Hippocampal formation (tissue), 2 donors: ENCODE measurements around the gene SUPV3L1.
"Not testable (repeated sequence)": the region's sequence is repeated elsewhere in the genome, so short reads cannot be mapped to it uniquely, and the experiment has no call there.

Experiments
- DNase-seq, 2 donors: peaks; one replicate each; lab custom pipeline; 2025; lab: John Stamatoyannopoulos, UW

The SUPV3L1 gene

DNA sequence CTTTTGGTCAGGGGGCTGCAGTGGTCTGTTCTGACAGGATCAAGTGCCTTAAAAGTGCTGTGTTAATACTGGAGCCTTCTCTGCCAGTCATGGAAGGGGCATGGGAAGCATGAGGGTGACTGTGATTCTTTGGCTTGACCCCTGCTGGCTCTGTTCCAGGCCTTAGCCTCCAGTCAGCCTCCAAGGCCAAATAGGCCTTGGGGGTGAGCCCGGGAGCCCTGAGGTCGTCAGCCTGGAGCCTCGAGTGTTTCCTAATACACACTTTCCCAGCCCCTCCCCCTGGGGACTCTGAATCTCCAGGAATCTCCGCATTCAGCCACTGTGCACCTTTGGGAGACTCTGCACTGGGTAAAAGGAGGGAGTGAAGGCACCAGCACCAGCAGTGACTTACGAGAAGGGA lies 50.1 kb downstream of the SUPV3L1 start:
- no peak for DNase-seq

DNA sequence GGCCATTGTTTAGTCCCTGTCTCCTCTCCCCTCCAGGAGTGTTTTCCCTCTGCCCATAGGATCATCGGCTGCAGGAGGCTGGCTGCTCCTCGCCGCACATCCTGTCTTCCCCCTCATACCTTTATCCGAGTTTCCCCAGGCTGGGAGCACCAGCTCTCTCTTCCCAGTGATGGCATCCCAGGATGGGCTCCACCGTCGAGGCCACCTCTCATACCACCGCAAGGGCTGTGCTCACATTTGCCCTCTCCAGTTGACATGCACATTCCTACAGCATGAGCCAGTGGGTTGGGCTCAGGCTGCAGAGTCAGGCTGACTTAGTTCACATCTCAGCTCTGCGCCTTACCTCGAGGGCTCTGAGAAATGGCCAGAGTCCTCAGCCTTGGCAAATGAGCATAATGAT lies 52.2 kb downstream of the SUPV3L1 start:
- no peak for DNase-seq

DNA sequence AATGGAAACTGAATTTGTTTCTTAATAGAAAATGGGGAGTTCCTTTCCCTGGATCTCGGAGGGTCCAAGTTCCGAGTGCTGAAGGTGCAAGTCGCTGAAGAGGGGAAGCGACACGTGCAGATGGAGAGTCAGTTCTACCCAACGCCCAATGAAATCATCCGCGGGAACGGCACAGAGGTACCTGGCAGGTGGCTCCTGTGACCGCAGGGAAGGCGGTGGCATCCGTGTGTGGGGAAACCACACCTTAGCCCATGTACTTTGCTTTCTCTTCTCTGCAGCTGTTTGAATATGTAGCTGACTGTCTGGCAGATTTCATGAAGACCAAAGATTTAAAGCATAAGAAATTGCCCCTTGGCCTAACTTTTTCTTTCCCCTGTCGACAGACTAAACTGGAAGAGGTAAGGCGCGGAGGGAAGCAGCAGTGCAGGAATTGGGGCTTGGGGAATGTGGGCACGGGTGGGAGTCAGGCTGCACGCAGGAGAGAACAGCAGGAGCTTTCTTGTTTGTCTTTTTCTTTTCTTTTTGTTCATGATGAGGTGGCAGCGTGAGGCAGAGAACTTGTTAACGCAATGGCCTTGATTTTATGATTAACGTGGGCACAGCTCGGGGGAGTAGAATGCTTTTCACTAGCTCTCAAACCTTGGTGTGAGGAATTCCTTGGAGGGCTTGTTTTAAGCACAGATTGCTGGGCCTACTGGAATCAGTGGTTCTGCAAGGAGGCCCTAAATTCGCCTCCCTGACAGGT lies 52.9 kb downstream of the SUPV3L1 start:
- no peak for DNase-seq

DNA sequence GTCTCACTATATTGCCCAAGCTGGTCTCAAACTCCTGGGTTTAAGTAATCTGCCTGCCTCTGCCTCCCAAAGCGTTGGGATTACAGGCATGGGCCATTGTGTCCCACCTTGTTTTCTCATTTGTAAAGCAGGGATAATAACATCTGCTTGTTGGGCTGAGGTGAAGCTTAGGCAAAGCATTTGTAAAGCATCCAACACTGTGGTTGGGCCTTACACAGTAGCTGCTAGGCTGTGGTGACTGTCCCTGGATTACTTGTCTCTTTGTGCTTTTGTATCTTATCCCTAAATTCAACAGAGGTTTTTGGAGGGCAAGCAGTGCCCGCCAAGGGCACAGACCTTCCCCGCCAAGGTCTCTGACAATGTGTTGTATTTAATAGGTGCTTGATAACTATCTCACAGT lies 54.4 kb downstream of the SUPV3L1 start:
- no peak for DNase-seq

DNA sequence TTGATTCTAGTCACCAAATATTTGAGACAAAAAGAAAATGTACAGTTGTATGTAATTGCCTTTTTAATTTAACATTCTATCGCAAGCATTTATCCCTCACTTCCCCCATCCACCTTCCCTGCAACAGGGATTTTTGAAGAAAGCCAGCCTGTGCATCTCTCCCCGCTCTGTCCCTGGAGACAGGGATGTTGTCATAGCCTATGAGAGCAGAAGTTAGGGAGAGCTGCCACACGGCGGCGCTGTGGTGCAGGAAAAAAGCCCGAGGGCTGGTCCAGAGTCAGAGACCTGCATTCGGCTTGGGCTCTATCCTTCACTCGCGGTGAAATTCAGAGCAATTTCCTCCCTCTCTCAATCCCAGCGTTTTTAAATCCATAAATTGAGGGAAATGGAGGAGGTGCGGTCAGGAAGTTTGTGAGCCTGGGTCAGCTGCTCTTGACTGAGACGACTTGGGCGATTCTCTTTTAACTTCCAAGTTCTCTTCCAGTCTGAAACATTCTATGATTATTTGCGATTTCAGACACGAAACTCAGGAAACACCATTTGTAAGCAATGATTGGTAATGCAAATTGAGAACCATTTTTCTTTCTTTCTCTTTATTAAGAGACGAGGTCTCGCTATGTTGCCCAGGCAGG lies 57.6 kb downstream of the SUPV3L1 start:
- DNase-seq, result peak; percentile 58 to 68

DNA sequence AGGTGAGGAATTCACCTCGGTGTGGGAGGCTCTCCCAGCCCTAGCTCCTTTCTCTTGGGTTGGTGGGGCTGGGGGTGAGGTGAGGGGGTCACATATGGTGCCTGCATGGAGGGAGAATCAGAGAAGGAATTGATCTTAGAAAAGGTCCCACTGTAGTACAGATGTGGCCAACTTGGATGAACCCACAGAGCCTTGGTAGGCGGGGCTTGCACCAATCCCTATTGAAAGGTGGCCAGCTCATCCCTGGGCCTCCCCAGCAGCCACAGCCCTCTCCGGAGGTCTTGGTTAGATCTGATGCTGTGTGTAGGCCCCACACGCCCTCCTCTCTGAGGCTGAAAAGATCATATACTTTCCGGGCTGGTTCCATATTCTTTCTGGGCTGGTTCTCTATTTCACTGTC lies 59.1 kb downstream of the SUPV3L1 start:
- DNase-seq, result no peak

DNA sequence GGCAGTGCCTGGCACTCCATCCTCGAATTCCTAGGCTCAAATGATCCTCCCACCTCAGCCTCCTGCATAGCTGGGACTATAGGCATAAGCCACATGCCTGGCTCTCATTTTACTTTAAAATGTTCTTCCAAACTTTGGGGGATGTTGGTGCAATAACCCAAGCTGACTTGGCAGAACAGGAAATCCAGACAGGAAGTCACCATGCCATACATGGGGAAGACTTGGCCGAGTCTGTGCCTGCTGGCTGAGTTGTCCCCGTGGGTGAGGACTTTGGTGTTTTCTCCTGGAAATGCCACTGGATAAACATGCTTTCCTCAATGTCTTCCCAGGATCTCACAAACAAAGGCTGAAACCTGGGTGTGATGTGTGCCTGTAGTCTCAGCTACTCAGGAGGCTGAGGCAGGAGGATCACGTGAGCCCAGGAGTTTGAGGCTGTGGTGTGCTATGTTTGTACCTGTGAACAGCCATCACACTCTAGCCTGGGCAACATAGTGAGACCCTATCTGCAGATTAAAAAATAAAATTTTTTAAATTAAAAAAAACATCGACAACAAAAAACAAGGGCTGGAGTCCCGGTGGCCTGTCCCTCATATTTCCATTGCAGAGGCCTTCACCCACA lies 59.9 kb downstream of the SUPV3L1 start:
- DNase-seq, result no peak

DNA sequence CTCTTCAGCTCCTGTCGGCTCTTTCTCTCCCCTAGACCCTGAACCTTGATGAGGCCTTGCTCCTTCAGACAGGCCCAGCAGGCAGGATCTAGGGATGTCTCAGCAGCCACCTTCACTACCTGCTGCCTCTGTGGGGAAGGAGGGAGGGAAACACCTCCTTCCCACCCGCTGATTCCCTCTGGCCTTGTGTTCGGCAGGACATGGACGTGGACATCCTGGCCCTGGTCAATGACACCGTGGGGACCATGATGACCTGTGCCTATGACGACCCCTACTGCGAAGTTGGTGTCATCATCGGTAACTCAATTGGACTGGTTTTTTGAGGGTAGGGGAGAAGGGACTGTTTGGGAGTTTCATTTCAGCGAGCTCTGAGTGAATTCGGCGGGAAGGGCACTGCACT lies 60.4 kb downstream of the SUPV3L1 start:
- DNase-seq, result no peak

DNA sequence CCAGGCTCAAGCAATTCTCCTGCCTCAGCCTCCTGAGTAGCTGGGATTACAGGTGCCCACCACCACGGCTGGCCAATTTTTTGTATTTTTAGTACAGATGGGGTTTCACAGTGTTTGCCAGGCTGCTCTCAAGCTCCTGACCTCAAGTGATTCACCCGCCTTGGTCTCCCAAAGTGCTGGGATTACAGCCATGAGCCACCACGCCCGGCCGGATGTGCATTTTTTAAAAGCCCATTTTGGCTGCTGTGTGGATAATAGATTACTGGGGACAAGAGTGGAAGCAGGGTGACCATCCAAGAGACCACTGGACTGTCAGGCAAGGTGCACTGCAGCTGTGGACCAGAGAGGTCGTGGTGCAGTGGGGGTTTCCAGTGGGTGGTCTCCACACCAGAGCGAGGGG lies 61.5 kb downstream of the SUPV3L1 start:
- DNase-seq, result no peak

DNA sequence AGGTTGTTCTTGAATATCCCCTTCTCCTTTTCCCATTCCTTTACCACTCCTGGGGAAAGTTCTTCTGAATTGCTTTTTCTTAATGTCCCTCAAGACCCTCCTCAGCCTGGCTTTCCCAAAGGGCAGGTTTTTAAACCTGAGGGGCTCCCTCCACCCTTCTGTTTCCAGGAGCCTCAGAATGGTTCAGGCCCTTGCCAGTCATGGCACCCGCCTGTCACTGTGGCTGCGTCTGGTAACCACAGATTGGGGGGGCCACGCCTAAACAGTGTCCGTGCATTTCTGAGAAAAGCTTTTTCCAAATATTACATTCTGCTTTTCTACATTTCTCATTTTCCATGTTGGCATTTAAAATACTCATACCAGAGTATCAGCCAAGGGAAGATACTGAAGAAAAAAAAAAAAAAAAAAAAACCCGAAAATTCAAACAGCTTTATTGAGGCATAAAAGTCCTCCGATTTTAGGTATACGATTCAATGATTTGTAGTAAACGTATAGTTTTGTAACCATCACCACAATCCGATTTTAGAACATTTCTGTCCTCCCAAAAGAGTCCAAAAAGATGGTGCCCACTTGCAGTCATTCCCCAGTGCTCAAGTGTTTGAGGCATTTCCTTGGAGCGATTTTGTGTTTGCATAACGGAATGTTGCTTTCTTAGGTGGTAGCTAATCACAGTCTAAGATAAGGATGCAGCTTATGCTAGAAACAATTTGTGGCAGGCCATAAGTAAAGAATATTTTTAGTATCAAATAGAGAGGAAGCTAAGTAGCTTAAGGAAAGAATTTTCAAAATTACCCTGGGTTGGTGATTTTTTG lies 62.2 kb downstream of the SUPV3L1 start:
- DNase-seq, result no peak

DNA sequence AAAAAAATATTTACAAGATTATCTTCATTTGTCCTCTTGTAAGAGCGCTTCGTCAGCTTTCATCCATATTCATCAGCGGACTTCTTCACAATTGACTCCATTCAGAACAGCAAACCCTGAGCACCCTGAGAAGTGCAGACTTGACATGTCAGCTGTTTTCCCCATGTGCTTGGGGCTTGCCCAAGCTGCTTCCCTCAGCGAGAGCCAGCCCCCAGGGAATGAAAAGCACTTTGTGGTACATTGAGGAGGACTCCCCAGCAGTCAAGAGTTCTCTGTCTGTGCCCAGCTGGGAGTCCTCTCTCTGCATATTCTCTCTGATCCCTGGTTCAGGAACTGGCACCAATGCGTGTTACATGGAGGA lies 62.8 kb downstream of the SUPV3L1 start:
- peak; percentile 81 to 91 for DNase-seq

DNA sequence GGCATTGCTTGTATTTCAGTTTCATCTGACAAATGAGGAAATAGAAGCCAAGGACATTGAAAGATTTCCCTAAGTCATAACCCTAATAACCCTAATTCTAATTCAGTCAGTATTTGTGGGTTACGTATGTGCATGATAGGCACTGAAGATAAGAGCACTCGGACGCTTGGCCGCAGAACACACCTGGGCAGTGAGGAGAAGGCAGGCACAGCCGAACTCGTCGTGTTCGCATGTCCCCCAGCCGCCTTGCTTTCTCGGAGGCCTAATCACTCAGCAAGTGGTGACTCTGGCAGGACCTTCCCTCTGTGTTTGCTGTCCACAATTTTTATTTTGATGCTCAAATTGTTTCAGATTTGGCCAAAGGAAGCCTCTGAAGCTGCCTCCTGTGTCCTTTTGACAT lies 63.8 kb downstream of the SUPV3L1 start:
- DNase-seq, result no peak

DNA sequence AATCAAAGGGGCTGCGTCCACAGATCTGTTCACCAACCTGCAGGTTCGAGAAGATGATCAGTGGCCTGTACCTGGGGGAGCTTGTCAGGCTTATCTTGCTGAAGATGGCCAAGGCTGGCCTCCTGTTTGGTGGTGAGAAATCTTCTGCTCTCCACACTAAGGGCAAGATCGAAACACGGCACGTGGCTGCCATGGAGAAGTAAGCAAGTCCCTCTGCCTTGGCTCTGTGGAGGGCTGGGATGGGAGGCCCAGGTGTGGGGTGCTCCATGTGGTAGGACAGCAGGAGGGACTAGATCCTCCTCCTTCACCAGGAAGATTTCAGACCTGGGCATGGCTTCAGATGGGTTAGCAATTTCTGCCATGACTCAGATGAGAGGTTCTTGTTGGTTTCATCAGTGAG lies 66.0 kb downstream of the SUPV3L1 start:
- DNase-seq, result no peak

DNA sequence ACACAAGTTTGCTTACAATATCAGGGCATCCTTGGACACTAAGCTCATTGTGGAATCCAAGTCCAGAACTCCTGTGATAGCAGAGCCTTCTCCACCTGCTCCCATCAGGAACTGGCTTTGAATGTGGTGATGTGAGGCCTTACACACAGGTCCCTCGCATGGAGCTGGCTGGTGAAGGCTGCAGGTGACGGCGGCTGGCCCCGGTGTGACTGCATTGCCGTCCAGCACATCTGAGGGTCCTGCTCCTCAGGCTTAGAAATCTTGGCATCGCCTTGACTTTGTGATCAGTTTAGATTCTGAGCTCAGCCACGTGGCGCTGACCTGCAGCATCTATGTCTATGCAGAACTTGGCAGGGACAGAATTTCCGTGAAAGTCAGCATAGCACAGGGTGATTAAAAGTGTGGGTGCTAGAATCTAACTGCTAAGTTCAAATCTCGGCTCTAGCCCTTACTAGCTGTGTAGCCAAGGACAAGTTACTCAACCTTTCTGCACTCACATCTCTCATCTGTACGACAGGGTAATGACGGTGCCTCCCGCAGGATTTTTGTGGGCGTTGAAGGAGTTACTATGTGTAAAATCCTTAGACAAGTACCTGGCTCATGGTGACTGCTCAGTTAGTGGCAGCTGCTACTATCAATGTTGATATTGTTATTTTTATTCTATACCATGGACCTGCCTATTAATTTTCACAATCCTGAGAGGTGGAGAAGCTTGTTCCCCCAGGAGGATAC lies 66.7 kb downstream of the SUPV3L1 start:
- no peak for DNase-seq

DNA sequence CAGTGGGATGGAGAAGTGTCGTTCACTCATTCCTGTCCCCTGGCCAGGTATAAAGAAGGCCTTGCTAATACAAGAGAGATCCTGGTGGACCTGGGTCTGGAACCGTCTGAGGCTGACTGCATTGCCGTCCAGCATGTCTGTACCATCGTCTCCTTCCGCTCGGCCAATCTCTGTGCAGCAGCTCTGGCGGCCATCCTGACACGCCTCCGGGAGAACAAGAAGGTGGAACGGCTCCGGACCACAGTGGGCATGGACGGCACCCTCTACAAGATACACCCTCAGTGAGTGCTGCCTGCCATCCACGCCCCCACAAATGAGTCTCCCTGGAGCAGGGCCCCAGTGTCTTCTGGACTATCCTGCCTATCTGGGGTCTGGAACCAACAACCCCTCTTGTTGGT lies 67.3 kb downstream of the SUPV3L1 start:
- no peak for DNase-seq

DNA sequence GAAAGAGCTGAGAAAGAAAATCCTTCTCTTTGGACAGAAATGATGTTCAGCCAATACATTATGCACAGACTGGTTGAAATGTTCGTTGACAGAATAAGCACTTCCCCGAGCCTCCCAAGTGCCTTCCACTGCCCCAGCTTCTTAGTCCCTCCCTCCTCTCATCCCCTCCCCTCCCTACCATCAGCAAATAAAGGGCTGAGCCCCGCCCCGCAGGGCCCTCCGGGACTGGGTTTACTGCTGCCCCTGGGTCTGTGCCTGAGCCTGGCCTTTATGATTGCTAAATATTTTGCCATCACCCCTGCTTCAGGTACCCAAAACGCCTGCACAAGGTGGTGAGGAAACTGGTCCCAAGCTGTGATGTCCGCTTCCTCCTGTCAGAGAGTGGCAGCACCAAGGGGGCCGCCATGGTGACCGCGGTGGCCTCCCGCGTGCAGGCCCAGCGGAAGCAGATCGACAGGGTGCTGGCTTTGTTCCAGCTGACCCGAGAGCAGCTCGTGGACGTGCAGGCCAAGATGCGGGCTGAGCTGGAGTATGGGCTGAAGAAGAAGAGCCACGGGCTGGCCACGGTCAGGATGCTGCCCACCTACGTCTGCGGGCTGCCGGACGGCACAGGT lies 68.2 kb downstream of the SUPV3L1 start:
- no peak for DNase-seq

DNA sequence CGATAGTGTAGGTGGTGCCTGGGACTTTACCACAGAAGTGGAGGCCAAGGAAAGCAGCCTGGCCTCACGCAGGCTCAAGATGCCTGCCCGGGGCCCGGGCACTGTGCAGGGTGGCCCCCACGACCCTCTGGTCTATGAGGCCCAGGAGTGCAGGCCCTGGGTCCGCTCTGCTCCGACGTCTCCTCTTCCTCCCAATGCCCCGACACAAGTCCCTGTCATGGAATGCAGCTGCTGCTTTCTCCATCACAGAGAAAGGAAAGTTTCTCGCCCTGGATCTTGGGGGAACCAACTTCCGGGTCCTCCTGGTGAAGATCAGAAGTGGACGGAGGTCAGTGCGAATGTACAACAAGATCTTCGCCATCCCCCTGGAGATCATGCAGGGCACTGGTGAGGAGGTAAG lies 70.0 kb downstream of the SUPV3L1 start:
- no peak for DNase-seq

DNA sequence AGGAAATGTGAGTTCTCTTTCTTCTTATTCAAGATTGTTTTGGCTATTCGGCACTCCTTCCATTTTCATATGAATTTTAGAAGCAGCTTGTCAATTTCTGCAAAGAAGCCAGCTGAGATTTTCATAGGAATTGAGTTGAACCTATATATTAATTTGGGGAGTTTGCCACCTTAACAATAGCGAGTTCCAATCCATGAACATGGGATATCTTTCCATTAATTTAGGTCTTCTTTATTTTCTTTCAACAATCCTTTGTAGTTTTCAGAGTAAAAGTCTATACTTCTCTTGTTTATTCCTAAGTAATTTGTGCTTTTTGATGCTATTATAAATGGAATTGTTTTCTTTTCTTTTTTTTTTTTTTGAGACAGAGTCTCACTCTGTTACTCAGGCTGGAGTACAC lies 71.4 kb downstream of the SUPV3L1 start:
- not testable (repeated sequence) for DNase-seq

DNA sequence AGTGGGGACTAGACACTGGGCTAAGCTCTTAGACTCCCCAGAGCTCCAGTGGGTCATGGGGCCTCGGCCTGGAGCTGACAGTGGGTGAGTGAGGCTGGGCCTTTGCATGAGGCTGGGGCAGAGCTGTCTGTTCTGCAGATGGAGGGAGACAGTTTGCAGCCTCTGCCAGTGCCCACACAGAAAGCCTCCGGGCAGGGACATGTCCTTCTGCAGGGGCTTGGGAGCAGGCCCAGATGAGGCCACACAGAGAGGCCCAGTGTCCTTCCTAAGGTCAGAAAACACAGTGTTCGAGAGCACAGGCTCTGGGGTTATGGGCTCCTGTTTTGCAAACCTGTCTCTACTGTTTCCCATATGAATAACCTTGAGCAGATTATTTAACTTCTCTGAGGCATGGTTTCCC lies 73.1 kb downstream of the SUPV3L1 start:
- DNase-seq, result no peak

DNA sequence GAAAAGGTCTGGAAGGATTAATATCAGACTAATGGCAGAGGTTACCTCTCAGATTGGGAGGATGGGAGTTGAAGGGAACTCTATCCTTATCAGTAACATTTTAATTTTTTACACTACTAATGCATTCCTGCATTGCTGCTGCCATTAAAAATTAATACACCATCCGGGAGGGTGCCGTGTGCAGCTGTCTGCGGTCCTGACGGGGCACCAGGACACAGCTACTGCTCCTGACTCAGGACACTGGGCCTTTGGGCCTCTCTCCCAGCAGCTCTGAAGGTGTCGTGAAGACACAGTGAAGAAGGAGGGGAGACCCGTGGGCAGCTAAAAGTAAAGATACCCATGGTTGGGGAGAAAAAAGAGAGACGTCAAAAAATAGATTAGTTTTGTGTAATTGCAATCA lies 74.8 kb downstream of the SUPV3L1 start:
- DNase-seq, result no peak
